EL (cell line): ENCODE measurements around the gene ATP2C1.

Experiments used
- DNase-seq: peaks from one replicate; pipeline ENCODE4 v3.0.0-alpha.2; 2016

Gene ATP2C1

DNA sequence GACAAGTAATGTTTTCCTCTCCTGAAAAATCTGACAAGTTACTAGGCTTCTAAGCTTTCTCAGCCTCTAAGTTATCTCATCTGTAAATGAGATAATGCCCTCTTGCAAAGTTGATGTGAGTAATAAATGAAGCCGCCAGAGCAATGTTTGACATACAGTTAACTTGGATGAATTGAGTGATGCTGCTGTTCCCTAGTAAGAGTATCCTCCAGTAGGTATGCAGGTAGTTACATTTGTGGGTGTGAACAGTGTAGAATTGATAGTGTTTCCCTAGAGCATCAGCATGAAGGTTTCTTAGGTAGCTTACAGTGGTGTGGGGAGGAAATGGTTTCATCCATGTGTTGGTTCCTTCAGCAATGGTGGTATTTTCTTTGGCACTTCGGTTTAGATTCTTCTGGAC is 3.4 kb downstream of the ATP2C1 start:
- no peak for DNase-seq

DNA sequence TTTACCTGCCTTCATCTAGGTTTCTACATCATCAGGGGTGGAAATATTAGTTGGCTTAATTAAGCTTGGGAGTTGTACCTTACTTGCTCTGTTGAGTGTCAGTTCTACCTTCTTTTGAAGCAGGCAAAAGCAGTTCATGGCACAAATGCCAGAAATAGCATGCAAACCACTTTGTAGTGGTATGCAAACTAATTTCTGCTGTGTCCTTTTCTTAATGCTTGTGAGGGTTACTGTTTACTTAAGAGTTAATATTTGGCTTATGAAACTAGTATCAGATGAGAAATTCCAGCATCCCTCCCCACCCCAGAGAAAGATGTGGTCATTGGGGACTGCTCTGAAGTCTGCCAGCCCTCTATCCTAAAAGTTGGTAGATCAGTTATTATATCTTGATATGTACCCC is 7.1 kb downstream of the ATP2C1 start:
- DNase-seq = peak; percentile 33

DNA sequence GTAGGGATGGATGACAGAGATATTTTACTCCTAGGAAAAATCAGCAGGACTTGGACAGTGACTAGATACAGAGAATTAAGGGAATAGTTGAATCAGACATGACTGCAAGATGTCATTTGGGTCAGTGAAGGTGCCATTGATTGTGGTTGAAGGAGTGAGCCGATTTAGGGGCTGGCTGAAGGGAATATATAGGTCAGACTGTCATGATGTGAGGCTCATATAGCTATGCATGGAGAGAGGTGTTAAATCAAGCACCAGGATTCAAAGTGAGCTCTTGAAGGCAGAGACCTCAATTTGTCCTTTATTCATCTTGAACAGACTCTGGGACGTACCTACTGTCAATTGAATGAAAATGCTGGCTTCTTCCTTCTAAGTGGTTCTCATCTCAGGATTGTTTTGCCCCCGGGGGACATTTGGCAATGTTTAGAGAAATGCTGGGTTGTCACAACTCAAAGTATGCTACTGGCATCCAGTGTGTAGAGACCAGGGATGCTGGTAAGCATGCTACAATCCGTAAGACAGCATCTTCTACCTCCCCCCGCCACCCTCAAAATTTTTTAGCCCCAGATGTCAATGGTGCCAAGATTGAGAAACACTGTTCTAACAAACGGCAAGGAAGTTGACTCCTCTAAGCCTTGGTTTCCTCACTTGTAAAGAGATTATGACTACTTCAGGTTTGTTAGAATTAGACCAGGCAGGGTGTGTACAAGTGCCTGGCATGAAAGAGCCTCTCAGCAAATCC is 7.8 kb downstream of the ATP2C1 start:
- peak; percentile 29 for DNase-seq

- no peak for DNase-seq
These were observed 9.6 kb downstream of the ATP2C1 start for GRCh38 chr3:130903412-130903908.

DNA sequence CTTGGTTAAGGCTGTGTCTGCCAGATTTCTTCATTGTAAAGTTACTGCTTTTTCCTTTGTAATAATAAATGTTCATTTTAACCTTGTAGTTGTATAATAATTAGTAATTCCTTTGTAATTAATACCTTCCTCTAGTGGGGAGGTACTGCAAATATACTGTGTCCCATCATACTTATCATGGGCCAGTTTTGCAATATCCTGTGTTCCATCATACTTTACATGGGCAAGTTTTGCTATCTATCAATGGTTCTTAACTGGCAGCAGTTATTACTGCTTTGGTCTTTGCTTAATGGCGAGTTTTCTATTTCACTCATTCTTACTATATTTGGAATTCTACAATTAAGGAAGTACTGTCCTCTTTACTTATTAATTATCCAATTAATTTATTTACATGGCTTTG is 10.6 kb downstream of the ATP2C1 start:
- DNase-seq = no peak

GRCh38 chr3:130905551-130905950 is 11.7 kb downstream of the ATP2C1 start:
- DNase-seq = peak; percentile 47

- peak; percentile 71 for DNase-seq
These were observed 12.6 kb downstream of the ATP2C1 start for GRCh38 chr3:130906374-130906995.

GRCh38 chr3:130907500-130907899 is 13.6 kb downstream of the ATP2C1 start:
- DNase-seq = no peak

DNA sequence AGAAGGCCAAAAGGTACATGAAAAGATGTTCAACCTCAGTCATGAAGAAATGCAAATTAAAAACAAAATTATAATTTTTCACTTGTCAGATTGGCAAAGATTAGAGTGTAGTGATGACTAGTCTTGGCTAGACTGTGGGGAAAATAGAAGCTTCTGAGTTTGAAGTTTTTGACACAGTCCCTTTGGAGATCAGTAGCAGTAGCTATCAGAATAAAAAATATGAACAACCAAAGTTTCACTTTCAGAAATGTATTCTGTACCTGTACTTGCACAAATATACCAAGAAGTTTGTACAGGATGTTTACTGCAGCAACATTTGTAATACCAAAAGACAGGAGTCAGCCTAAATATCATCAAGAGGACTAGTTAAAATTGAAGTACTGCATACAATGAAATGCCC is 14.1 kb downstream of the ATP2C1 start:
- DNase-seq = no peak

GRCh38 chr3:130915567-130916292 is 21.8 kb downstream of the ATP2C1 start:
- peak; percentile 63 for DNase-seq

GRCh38 chr3:130916507-130917167 is 22.8 kb downstream of the ATP2C1 start:
- DNase-seq = no peak

DNA sequence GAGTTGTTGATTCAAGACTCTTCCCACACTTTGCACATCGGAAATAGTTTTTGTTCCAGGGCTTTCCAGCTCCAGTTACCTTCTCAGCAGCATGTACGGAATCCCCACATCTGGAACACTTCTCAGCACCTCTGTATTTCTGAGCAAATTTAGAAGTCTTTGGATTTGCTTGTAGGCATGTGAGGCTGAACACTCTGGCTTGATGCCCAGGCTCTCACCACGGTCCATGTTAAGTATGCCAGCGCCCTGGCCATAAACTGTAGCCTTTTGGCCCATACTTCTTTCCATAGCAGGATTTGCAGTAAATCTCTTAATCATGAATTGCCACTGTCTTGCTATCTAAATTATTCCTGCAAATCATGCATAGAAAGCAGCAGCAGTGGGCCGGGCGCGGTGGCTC is 24.4 kb downstream of the ATP2C1 start:
- DNase-seq = no peak

DNA sequence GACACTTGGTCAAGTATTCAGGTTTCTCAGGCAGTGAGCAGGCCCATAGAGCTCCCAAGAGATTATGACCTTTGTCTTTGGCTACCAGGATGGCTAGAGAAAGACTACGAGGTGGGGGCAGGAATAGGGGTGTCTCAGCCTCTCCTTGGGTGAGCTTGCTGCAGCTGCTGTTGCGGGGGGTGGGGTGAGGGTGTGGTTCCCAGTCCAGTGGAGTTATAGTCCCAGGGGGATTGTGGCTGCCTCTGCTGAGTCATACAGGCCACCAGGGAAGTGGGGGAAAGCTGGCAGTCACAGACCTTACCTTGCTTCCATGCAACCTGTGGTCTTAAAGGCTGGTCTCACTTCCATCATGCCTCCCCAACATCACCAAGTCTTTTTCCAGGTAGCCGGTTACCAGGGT is 31.7 kb downstream of the ATP2C1 start:
- peak; percentile 67 for DNase-seq

DNA sequence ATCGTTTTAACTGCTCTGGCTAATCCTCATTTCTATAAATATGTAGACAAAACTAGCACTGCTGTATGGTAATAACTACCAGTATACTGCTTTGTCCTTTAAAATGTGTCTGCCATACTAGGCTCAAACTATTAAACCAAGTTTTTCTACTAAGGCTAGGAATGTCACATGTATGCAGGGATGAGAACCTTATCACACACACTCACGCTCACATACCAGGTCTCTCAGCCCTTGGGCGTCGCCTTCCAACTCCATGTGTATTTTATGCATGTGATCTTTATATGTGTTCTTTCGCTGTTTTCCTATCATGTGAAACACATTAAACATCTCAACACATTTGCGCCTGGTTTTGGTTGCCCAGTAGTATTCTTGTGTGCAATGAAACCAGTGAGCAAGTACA is 32.6 kb downstream of the ATP2C1 start:
- no peak for DNase-seq

- no peak for DNase-seq
These were observed 35.9 kb downstream of the ATP2C1 start for GRCh38 chr3:130929804-130930203.

DNA sequence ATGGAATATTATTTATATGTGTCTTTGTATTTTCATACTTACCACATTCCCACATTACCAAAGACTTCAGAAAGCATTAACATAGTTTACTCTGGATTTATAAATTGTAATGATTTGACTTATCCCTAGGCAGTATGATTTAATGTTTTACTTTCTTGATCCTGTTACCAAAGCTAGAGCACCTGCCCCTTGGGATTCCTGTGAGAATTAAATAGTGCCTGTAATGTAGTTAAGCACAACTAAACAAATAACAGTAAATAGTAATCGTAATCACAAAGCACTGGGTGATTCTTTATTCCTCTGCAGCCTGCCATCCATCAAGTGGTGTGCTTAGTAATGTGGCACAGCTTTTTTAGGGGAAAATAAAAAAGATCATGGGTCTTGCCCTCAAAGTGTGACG is 39.1 kb downstream of the ATP2C1 start:
- no peak for DNase-seq

DNA sequence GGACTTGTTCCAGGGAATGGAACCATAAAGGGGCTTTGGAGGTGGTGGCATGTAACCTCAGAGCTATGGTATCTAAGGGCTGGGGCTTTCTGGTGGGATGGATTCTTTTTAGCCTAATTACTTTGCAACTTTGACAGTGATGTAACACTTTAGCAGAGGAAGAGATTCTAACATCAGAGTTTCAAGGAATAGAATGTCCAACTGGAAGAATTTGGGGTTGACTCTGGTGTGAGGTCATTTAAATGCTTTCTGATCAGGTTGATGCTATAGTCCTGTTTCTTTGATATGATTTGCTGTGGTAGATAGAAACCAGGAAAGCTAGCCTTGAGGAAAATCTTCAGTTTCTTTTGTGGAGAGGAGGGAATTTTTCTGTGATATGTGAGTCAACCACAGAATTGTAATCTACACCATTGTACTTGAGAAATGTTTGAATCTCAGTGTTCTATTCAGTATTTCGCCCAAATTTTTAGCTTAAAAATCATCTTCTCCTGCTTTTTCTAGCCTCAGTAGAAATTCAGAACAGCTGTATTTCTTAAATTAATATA is 40.0 kb downstream of the ATP2C1 start:
- no peak for DNase-seq

DNA sequence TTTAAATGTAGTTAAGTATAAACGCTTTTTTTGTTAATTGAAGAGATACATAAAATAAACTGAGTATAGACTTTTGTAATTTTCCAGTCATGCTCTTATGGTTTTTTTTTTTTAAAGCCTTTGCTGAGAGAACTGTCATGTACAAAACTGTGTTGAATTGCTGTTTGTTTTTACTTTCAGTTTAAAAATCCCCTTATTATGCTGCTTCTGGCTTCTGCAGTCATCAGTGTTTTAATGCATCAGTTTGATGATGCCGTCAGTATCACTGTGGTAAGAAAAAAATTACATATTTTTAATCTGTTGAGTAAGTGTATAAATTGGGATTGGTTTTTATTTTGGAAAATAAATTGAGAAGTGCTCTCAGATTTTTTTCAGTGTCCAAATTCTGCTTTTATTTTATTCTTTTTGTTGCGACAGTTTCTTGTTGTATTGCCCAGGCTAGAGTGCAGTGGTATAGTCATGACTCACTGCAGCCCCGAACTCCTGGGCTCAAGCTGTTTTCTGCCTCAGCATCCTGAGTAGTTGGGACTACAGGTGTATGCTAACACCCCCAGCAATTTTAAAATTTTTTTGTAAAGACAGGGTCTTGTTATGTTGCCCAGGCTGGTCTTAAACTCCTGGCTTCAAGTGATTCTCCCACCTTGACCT is 40.7 kb downstream of the ATP2C1 start:
- no peak for DNase-seq

DNA sequence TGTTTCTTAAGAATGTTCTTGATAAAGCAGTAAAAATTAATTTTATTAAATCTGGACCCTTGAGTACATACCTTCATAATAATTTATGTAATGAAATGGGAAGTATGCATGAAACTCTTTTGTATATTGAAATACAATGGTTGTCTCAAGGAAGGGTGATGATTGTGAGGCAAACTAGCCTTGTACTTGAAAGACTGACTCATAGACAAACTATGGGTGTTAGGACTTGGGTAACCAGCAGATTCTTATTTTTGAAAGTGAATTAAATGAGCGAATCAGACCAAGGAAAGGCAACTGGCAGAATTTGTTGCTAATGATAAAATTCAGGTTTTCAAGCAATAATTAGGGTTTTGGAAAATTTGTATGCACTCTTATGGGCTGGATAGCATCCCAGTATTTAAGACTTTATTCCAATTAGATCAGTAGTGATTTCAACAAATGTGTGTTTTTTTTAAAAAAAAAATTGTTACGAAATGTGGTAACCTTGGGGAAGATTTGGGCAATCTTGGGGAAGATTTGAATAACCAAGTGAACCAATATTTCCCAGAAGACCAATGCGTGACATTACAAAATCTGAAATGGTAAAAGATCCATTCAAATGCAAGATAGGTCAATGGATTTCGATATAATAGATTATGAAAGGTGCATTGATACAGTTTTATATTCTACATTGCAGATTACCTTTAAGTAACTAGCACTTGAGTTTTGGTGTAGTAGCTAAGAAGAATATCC is 42.0 kb downstream of the ATP2C1 start:
- peak; percentile 64 for DNase-seq

GRCh38 chr3:130939753-130940152 is 45.9 kb downstream of the ATP2C1 start:
- no peak for DNase-seq

DNA sequence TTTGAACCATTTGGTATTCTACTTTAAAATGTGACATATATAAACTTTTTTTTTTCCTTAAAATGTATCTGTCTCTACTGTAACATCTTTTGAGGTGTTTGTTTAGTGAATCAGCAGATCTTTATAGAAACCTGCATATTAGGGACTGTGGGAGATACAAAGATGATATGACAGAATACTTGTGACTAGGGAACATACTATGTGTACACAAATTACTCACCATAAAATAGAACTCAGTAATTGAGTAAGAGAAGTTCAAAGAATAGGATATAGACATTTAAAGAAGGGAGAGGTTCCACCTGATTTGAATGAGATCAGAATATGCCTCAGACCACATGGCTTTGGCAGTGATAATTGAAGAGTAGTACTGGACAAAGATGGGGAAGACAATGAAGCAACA is 47.9 kb downstream of the ATP2C1 start:
- DNase-seq = no peak

DNA sequence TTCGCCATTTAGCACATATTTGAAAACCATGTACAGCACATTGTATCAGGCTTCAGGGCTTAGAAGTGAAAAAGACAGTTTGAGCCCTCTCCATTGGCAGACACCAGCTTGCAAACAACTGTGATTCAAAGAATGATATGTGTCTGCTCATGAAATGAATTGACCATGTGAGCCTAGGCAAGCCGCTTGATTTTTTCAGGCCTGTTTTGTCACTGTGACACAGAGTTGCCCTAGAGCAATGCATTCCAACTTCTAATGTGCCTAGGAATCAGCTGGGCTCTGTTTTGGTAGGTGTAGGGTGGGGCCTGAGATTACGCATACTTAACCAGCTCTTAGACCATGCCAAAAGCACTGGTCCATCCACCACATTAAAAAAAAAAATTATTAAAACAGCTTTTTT is 53.0 kb downstream of the ATP2C1 start:
- peak; percentile 7 for DNase-seq
